Astrocyte (in vitro differentiated cells and primary cell): Measurements from ENCODE around the gene CCR3. TPM values are rescaled to one million over a fixed set of nuclear protein-coding genes. Genes with fewer than 3 reads are reported as not detected.

ENCODE experiments used
- DNase-seq: peaks from one replicate; pipeline ENCODE4 v3.0.0-alpha.2; 2010; ENCODE audit warnings: low read depth
- FAIRE-seq: peaks from 2 replicates; lab custom pipeline; 2011; peaks lifted over from hg19 to GRCh38; lab: Jason Lieb, UNC
- H2AFZ ChIP-seq: 2 replicates; pipeline ENCODE4 v1.6.0; 2012; ENCODE audit warnings: low read depth, low read length, inconsistent platforms
- H3K27ac ChIP-seq: 2 replicates; pipeline ENCODE4 v1.5.1; 2011; ENCODE audit warnings: low read depth, low read length, inconsistent platforms
- H3K27me3 ChIP-seq: 2 replicates; pipeline ENCODE4 v1.6.0; 2011; ENCODE audit warnings: low read length, inconsistent platforms; ENCODE audit not compliant: insufficient read depth
- H3K36me3 ChIP-seq: 2 replicates; pipeline ENCODE4 v1.5.1; 2011; ENCODE audit warnings: low read length, inconsistent platforms; ENCODE audit not compliant: insufficient read depth
- H3K4me1 ChIP-seq: 2 replicates; pipeline ENCODE4 v1.5.1; 2011; ENCODE audit warnings: low read length, inconsistent platforms; ENCODE audit not compliant: insufficient read depth
- H3K4me2 ChIP-seq: 2 replicates; pipeline ENCODE4 v1.6.0; 2012; ENCODE audit warnings: low read length, inconsistent platforms
- H3K4me3 ChIP-seq: 2 replicates; pipeline ENCODE4 v1.5.1; 2011; ENCODE audit warnings: low read depth, mild to moderate bottlenecking, low read length, inconsistent platforms; ENCODE audit not compliant: insufficient read depth
- H3K79me2 ChIP-seq: 2 replicates; pipeline ENCODE4 v1.6.0; 2012; ENCODE audit warnings: mild to moderate bottlenecking, low read length, inconsistent platforms; ENCODE audit not compliant: insufficient read depth
- H3K9ac ChIP-seq: 2 replicates; pipeline ENCODE4 v1.6.0; 2012; ENCODE audit warnings: mild to moderate bottlenecking, low read length, inconsistent platforms
- H3K9me3 ChIP-seq: 2 replicates; pipeline ENCODE4 v1.5.1; 2012; ENCODE audit warnings: low read depth, mild to moderate bottlenecking, low read length, inconsistent platforms; ENCODE audit not compliant: insufficient read depth
- H4K20me1 ChIP-seq: 2 replicates; pipeline ENCODE4 v1.6.0; 2012; ENCODE audit warnings: low read length, inconsistent platforms; ENCODE audit not compliant: insufficient read depth
- H3K27ac Mint-ChIP-seq: one replicate; pipeline ENCODE4 v1.8.0; 2021; ENCODE audit warnings: mild to moderate bottlenecking, mixed read lengths; ENCODE audit not compliant: unreplicated experiment
- H3K27me3 Mint-ChIP-seq: one replicate; pipeline ENCODE4 v1.8.0; 2021; ENCODE audit warnings: low read depth, mixed read lengths; ENCODE audit not compliant: unreplicated experiment
- H3K36me3 Mint-ChIP-seq: one replicate; pipeline ENCODE4 v1.8.0; 2021; ENCODE audit warnings: low read depth, mixed read lengths; ENCODE audit not compliant: unreplicated experiment
- H3K4me1 Mint-ChIP-seq: one replicate; pipeline ENCODE4 v1.8.0; 2021; ENCODE audit warnings: low read depth, mixed read lengths; ENCODE audit not compliant: unreplicated experiment
- H3K4me3 Mint-ChIP-seq: one replicate; pipeline ENCODE4 v1.8.0; 2021; ENCODE audit warnings: mild to moderate bottlenecking, moderate library complexity, mixed read lengths; ENCODE audit not compliant: unreplicated experiment
- H3K9me3 Mint-ChIP-seq: one replicate; pipeline ENCODE4 v1.8.0; 2021; ENCODE audit warnings: mild to moderate bottlenecking, mixed read lengths; ENCODE audit not compliant: unreplicated experiment
- EZH2 ChIP-seq: IDR thresholded peaks from 2 replicates; pipeline ENCODE4 v1.6.1; 2012; ENCODE audit warnings: mild to moderate bottlenecking, low read length, inconsistent platforms; ENCODE audit not compliant: insufficient read depth
- total RNA-seq: library from RNA; stranded (reverse); gene quantifications from 2 replicates; pipeline ENCODE4 v1.2.1, GENCODE V29; 2021
- TF ChIP-seq, protein P1 (sequence below): IDR thresholded peaks from 2 replicates; pipeline ENCODE4 v1.5.1; 2011; ENCODE audit warnings: low read depth, mild to moderate bottlenecking, inconsistent platforms, low read length, moderate library complexity; ENCODE audit not compliant: insufficient read depth

CCR3 gene
- total RNA-seq, 1 donor from 2014 or later, result not detected

DNA sequence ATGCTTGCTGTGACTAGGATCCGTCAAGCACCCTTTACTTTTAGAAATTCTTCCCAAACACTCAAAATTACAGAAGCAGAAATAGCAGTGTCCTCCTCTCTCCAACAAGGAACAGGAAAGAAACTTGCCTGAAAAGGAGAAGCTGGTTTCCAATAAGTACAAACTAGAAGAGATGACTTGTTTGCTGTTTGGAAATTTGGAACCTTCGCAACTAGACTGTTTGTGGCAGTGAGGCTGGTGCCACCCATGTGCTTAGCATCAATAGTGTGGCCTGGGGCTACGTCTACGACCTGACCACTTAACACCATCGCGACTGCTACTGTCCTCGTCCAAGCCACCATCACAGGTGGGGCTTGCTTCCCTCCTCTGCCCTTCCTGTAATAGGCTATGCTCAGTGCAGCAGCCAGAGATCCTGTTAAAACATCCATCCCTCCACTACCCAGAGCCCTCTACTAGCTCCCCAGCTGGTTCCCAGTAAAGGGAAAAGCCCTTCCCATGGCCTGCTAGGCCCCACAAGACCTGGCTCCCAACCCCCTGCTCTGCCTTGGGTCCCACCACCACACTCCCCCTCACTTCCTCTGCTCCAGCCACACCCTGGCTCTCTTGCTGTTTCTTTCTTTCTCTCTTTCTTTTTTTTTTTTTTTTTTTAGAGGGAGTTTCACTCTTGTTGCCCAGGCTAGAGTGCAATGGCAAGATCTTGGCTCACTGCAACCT lies 59.0 kb downstream of the CCR3 start:
- H3K4me3 Mint-ChIP-seq, result no peak overlapping the region
- no peak overlapping the region for H3K27ac Mint-ChIP-seq
- H3K9me3 Mint-ChIP-seq, result no peaks in the 10 kb centered on the region
- Histone ChIP-seq H3K27ac (no peak overlapping the region), H3K9me3 (no peaks in the 10 kb centered on the region), H3K27me3 (peaks cover 2% of the 10 kb centered on the region), H2AFZ (no peak overlapping the region), H3K4me2 (no peak overlapping the region), H3K79me2 (no peaks in the 10 kb centered on the region), H3K4me3 (no peak overlapping the region), H3K9ac (no peak overlapping the region), H3K36me3 (no peaks in the 10 kb centered on the region), H3K4me1 (no peaks in the 10 kb centered on the region), H4K20me1 (no peaks in the 10 kb centered on the region)
- peaks cover 9% of the 10 kb centered on the region for H3K4me1 Mint-ChIP-seq
- no peaks in the 10 kb centered on the region for H3K36me3 Mint-ChIP-seq
- no peak for DNase-seq
- TF ChIP-seq EZH2, result no peak
- TF ChIP-seq, protein P1, sequence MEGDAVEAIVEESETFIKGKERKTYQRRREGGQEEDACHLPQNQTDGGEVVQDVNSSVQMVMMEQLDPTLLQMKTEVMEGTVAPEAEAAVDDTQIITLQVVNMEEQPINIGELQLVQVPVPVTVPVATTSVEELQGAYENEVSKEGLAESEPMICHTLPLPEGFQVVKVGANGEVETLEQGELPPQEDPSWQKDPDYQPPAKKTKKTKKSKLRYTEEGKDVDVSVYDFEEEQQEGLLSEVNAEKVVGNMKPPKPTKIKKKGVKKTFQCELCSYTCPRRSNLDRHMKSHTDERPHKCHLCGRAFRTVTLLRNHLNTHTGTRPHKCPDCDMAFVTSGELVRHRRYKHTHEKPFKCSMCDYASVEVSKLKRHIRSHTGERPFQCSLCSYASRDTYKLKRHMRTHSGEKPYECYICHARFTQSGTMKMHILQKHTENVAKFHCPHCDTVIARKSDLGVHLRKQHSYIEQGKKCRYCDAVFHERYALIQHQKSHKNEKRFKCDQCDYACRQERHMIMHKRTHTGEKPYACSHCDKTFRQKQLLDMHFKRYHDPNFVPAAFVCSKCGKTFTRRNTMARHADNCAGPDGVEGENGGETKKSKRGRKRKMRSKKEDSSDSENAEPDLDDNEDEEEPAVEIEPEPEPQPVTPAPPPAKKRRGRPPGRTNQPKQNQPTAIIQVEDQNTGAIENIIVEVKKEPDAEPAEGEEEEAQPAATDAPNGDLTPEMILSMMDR, result no peak
- no peak for FAIRE-seq
- H3K27me3 Mint-ChIP-seq, result peaks cover 9% of the 10 kb centered on the region

DNA sequence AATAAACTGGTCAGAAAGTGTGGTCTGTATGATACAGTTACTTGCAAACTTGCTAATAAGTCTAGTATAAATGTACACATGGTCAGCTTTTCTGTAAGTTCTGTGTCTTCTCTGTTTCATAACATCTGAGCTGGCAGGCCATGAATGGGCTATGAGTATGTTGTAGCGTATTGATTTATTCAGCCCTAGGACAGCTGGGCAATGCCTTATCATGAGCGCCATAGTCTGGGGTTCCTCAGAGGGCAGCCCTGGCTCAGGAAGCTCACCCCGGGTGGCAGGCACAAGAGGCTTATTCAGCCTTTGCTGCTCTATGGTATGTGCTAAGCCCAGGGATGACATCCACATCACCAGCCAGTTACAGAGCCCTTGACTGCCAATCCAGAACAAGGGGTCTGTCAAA lies 61.0 kb downstream of the CCR3 start:
- H4K20me1 ChIP-seq, result no peaks in the 10 kb centered on the region
- DNase-seq (no peak), FAIRE-seq (no peak)
- H3K27ac ChIP-seq, result no peak overlapping the region
- no peak overlapping the region for H2AFZ ChIP-seq
- H3K79me2 ChIP-seq, result no peaks in the 10 kb centered on the region
- H3K36me3 Mint-ChIP-seq, result no peaks in the 10 kb centered on the region
- no peak overlapping the region for H3K27ac Mint-ChIP-seq
- no peaks in the 10 kb centered on the region for H3K4me1 ChIP-seq
- H3K9ac ChIP-seq, result no peak overlapping the region
- H3K36me3 ChIP-seq, result no peaks in the 10 kb centered on the region
- H3K4me3 ChIP-seq, result no peak overlapping the region
- H3K27me3 Mint-ChIP-seq, result peaks cover 7% of the 10 kb centered on the region
- peaks cover 4% of the 10 kb centered on the region for H3K27me3 ChIP-seq
- H3K4me2 ChIP-seq, result no peak overlapping the region
- H3K9me3 Mint-ChIP-seq, result no peaks in the 10 kb centered on the region
- peaks cover 2% of the 10 kb centered on the region for H3K4me1 Mint-ChIP-seq
- no peaks in the 10 kb centered on the region for H3K9me3 ChIP-seq
- no peak overlapping the region for H3K4me3 Mint-ChIP-seq
- TF ChIP-seq, protein P1, result no peak
- TF ChIP-seq EZH2, result no peak

DNA sequence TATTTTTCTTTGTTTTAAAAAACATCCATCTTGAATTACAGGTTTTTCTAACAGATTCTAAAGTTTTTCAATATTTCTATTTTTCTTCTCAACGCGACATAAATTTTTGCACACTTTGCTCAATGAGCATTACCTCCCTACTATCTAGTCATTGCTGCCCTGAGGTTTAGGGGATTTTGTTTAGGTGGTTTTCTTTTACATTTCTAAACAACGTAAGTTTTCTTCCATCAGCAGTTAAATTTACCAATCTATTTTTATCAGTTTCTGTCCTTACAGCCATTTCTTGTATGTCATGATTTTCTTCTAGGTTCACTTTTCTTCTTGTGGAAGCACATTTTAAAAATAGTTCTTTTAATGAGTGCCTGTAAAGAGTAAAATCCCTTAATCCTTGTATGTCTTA lies 62.5 kb downstream of the CCR3 start:
- H3K79me2 ChIP-seq, result no peaks in the 10 kb centered on the region
- H3K27me3 ChIP-seq, result peaks cover 4% of the 10 kb centered on the region
- H4K20me1 ChIP-seq, result no peaks in the 10 kb centered on the region
- no peak overlapping the region for H2AFZ ChIP-seq
- no peak overlapping the region for H3K27ac ChIP-seq
- H3K9ac ChIP-seq, result no peak overlapping the region
- DNase-seq, result no peak
- FAIRE-seq, result no peak
- H3K9me3 Mint-ChIP-seq, result no peaks in the 10 kb centered on the region
- peaks cover 2% of the 10 kb centered on the region for H3K4me1 Mint-ChIP-seq
- no peaks in the 10 kb centered on the region for H3K9me3 ChIP-seq
- no peaks in the 10 kb centered on the region for H3K36me3 Mint-ChIP-seq
- H3K4me3 ChIP-seq, result no peak overlapping the region
- no peak overlapping the region for H3K4me3 Mint-ChIP-seq
- H3K27me3 Mint-ChIP-seq, result peaks cover 7% of the 10 kb centered on the region
- H3K36me3 ChIP-seq, result no peaks in the 10 kb centered on the region
- TF ChIP-seq, protein P1, result no peak
- no peak for TF ChIP-seq EZH2
- H3K4me1 ChIP-seq, result no peaks in the 10 kb centered on the region
- H3K4me2 ChIP-seq, result no peak overlapping the region
- no peak overlapping the region for H3K27ac Mint-ChIP-seq
